Subcutaneous adipose tissue (tissue), 4 donors: Measurements from ENCODE around the gene CXCR5. TPM values are rescaled to one million over a fixed set of nuclear protein-coding genes. Genes with fewer than 3 reads are reported as not detected.

Source experiments
- CTCF ChIP-seq: fragments of 450-650 bp; IDR thresholded peaks from one replicate; pipeline ENCODE4 v1.5.1; 2016; ENCODE audit warnings: low read depth, mild to moderate bottlenecking, control low read depth, antibody characterized with exemption, moderate library complexity
- total RNA-seq, 4 donors: library from RNA; depleted of rRNA; stranded (reverse); fragments of >200 nt; gene quantifications; one replicate each; pipeline ENCODE4 v1.1.0, GENCODE V29; 2016

The CXCR5 gene
- total RNA-seq, 4 donors from 2014 or later: 0.16 TPM; not detected in 3

- no peak for TF ChIP-seq CTCF
Observed at GRCh38 chr11:118915396-118915795, 31.7 kb downstream of the CXCR5 start.

GRCh38 chr11:118915941-118916841 lies 32.5 kb downstream of the CXCR5 start:
- no peak for TF ChIP-seq CTCF

DNA sequence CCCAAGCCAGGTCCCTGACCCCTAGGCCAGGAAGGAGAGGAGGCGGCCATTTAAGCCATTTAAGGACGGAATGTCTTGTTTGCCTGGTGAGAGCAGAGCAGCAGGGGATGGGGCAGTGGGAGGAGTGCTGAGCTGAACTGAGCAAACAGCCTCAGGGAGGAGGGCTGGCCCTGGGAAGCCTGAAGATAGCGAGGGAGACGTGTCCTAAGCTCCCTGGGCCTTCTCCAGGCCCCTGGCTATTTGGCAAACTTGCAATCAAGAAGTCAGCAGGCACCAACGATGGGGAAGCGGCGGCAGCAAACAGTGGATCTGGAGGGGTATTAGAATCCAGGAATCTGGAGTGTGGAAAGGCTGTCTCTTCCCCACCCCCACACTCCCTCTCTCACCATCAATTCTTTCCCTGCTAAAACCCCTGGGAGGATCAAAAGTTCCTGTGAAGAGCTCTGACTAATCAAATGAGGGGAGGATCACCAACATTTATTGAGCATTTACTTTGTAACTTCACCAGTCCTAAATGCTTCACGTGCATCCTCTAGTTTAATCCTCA lies 33.2 kb downstream of the CXCR5 start:
- TF ChIP-seq CTCF: no peak

GRCh38 chr11:118917481-118918127 lies 33.9 kb downstream of the CXCR5 start:
- no peak for TF ChIP-seq CTCF

DNA sequence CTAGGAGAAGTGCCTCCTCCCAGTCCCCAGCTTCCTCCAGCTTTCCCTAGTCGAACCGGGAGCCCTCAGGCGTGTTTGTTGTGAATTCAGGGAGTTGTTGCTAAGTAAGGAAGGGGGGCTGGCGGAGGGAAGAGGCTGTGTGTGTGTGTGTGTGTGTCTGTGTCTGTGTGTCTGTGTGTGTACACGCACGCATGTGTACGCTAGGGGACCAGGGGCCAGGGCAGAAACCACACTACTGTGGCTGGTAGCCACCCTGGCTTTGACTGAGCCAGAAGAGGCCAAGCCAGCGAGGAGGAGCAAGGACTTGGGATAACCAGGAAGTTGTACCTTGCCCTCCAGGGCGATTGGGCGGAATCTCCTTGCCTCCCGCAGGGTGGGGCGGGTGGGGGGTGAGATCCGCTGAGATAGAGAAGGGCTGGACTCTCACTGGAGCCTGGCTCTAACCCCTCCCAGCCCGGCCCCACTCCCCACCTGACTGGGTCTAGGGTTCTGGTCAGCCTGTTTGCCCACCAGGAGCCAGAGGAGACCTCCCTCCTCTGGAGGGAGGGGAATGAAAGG lies 34.5 kb downstream of the CXCR5 start:
- TF ChIP-seq CTCF: no peak

DNA sequence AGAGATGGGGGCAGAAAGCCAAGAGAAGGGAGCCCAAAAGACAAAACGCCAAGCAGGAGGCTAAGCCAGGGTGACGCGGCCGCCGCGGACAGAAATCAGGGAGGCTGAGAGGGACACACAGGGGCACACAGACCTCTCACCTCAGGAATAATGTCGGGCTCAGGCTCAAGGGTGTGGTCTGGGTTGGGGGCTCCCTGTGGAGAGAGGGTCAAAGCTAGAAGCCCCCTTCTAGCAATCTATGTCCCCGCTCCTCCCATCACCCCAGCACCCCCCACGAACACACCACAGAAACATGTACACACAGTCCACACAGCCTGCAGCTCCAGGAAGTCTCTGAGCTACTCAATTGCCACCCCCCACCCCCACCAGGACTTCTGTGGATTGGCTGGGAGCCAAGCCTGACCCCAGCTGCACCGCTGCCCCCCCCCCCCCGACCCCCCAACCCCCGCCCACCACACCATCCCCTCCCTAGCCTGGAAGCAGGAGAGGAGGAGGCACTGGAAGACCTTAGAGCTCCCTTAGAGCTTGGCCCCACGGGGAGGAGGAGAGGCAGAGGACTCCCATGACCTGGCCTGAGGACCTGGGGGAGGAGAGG lies 35.1 kb downstream of the CXCR5 start:
- TF ChIP-seq CTCF: no peak
